Astrocyte of the spinal cord (primary cell): ENCODE measurements around the gene WDR37.
"Not testable (repeated sequence)": the region's sequence is repeated elsewhere in the genome, so short reads cannot be mapped to it uniquely, and the experiment has no call there.

Experiments
- DNase-seq: peaks from one replicate; pipeline ENCODE4 v3.0.0; 2011; ENCODE audit warnings: low read depth, low spot score
- H3K4me3 ChIP-seq: 2 replicates; pipeline ENCODE4 v1.5.1; 2011; ENCODE audit warnings: low read depth, mild to moderate bottlenecking, low read length, moderate library complexity
- in situ Hi-C: cut with HindIII; loops from 2 replicates; pipeline ENCODE4 v1.10.0; 2017; ENCODE audit warnings: low sequenced_read_pairs
- TF ChIP-seq, protein P1 (sequence below): IDR thresholded peaks from 2 replicates; pipeline ENCODE4 v1.5.1; 2012; ENCODE audit warnings: low read depth, mild to moderate bottlenecking, low read length, inconsistent platforms

The WDR37 gene

DNA sequence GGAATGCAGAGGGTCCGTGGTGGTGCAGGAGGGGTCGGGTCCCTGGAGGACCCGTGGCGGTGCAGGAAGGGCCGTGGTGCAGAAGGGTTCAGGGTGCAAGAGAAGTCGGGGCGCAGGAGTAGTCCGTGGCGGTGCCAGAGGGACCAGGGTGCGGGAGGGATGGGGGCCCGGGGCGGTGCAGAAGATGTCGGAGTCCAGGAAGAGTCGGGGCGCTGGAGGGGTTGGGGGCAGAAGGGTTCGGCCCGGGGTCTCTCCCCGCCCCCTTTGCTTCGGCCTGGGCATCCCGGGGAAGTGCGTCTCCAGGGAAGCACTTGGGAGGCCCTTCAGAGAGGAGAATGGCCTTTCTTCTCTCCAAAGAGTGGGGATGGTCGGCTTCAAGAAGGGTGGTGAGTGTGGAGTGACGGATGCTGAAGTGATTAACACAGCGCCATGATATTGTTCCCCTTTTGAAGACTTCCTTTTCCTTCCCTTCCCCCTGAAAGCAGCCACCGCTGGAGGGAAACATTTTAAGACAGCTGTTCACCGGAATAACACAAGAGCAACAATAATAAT is 997 bp downstream of the WDR37 start:
- H3K4me3 ChIP-seq, result peak overlapping the region; percentile 94
- TF ChIP-seq, protein P1, sequence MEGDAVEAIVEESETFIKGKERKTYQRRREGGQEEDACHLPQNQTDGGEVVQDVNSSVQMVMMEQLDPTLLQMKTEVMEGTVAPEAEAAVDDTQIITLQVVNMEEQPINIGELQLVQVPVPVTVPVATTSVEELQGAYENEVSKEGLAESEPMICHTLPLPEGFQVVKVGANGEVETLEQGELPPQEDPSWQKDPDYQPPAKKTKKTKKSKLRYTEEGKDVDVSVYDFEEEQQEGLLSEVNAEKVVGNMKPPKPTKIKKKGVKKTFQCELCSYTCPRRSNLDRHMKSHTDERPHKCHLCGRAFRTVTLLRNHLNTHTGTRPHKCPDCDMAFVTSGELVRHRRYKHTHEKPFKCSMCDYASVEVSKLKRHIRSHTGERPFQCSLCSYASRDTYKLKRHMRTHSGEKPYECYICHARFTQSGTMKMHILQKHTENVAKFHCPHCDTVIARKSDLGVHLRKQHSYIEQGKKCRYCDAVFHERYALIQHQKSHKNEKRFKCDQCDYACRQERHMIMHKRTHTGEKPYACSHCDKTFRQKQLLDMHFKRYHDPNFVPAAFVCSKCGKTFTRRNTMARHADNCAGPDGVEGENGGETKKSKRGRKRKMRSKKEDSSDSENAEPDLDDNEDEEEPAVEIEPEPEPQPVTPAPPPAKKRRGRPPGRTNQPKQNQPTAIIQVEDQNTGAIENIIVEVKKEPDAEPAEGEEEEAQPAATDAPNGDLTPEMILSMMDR, result no peak
- DNase-seq, result no peak
- in situ Hi-C loops, result no loop called here

GRCh38 chr10:1058017-1058416 is 1.8 kb downstream of the WDR37 start:
- TF ChIP-seq, protein P1, result no peak
- no peak for DNase-seq
- in situ Hi-C loops, result no loop called here
- H3K4me3 ChIP-seq, result no peak overlapping the region

DNA sequence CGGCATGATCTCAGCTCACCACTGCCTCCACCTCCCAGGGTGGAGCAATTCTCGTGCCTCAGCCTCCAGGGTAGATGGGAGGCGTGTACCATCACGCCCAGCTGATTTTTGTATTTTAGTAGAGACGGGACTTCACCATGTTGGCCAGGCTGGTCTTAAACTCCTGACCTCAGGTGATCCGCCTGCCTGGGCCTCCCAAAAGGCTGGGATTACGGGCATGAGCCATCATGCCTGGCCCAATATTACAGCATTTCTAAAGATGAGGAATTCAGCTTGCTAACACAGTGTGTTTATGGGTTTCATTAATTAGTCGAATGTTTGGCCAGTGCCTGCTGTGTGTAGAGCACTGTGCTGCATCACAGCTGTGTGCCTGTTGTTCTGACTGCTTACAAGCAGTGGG is 3.7 kb downstream of the WDR37 start:
- DNase-seq, result no peak
- no peak overlapping the region for H3K4me3 ChIP-seq
- in situ Hi-C loops, result no loop called here
- TF ChIP-seq, protein P1, result no peak

DNA sequence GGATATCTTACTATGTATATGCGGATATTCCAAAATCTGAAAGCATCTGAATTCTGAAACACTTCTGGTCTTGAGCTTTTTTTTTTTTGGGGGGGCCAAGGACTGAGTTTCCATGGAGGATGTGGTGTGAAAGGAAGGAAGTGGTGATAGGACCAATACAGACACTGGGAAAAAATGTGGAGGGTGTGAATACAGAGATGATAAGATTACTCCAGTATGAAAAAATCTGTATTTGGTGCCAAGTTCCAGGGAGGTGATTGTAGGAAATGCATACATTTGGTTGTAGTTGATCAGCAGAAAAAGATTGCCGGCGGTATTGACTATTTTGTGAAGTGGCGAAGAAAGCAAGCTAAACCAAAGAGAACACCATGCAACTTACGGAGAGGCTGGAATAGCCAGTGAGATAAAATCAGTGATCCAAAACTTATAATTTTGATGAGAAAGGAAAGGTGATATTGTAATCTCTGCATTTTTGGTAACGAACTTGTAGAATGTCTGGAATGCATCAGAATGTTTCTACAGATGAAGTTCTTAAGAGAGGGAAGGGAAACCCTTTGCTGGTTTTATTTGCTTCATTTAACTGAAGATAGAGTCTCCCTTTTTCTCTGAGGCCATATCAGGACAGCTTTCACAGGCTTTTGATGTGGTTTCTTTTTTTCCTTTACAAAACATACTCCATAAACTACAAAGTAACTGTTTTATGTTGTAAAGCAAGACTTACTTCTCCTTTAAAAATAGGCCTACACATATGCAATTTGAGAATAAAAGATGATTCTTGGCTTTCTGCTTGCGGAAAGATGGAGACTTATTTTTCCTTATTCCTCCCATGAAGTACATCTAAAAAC is 6.0 kb downstream of the WDR37 start:
- H3K4me3 ChIP-seq, result no peak overlapping the region

DNA sequence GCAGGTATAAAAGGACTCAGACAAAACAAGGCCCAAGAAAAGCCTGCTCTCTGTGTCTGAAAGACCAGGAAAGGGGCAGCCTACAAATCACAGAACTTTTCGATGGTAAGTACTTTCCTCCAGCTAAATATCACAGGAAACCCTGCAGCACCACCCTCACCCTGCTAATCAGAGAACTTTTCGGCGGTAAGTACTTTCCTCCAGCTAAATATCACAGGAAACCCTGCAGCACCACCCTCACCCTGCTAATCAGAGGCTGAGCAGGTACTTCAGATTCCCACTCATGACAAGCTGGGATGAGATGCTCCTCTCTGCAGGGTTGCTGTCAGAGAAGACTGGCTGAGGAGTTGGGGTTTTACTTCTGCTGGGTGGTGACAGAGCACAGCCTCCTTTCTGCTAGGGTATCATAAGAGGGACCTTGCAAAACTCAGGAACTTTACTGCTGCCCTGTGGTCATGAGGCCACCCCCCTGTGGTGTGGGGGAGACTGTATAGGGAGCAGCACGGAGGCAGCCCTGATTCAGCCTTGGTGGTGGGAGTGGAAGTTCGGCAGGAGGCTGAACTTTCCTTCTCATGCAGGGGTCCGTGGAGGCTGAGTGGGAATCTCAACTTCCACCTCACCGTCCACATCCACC is 7.2 kb downstream of the WDR37 start:
- DNase-seq, result no peak
- no peak overlapping the region for H3K4me3 ChIP-seq
- in situ Hi-C loops, result no loop called here
- TF ChIP-seq, protein P1, result no peak

More for the DNA sequence above, 6.0 kb downstream of the WDR37 start:
- in situ Hi-C loops, result no loop called here
- peak; percentile 23 for DNase-seq
- TF ChIP-seq, protein P1, result no peak

GRCh38 chr10:1064964-1065247 is 8.7 kb downstream of the WDR37 start:
- in situ Hi-C loops, result no loop called here
- no peak for DNase-seq
- H3K4me3 ChIP-seq, result no peak overlapping the region
- TF ChIP-seq, protein P1, result no peak

- DNase-seq, H3K4me3 ChIP-seq, in situ Hi-C loops: not testable (repeated sequence)
Observed at GRCh38 chr10:1066734-1067133, 10.5 kb downstream of the WDR37 start.
